OCI-LY3 (cell line): ENCODE measurements around the gene TRAF4.

Source experiments
- H2AFZ ChIP-seq: fragments of 200-600, 300-600 bp; shearing (Covaris generic); 2 replicates; pipeline ENCODE4 v1.6.0; 2014; ENCODE audit warnings: antibody characterized with exemption, low read depth, low read length
- H3K27ac ChIP-seq: fragments of 200-600, 300-600 bp; sonication (generic); 2 replicates; pipeline ENCODE4 v1.5.1; 2014; ENCODE audit warnings: mild to moderate bottlenecking, low read length, moderate library complexity, mixed read lengths
- H3K27me3 ChIP-seq: fragments of 200-600, 300-600 bp; sonication (generic); 2 replicates; pipeline ENCODE4 v1.6.1; 2014; ENCODE audit warnings: low read depth, low read length, mixed read lengths
- H3K36me3 ChIP-seq: fragments of 200-600, 300-600 bp; sonication (generic); replicated peaks from 2 replicates; pipeline ENCODE3; 2014; ENCODE audit warnings: low read depth, low read length, mixed read lengths
- H3K4me1 ChIP-seq: fragments of 300-600, 200-600 bp; sonication (generic); 2 replicates; pipeline ENCODE4 v1.6.1; 2014; ENCODE audit warnings: low read length, mixed read lengths
- H3K4me2 ChIP-seq: fragments of 200-600, 300-600 bp; sonication (generic); 2 replicates; pipeline ENCODE4 v1.6.1; 2014; ENCODE audit warnings: low read length, mixed read lengths
- H3K4me3 ChIP-seq: fragments of 300-600, 200-600 bp; sonication (generic); 2 replicates; pipeline ENCODE4 v1.5.1; 2014; ENCODE audit warnings: antibody characterized with exemption, mild to moderate bottlenecking, low read length, moderate library complexity
- H3K79me2 ChIP-seq: fragments of 300-600, 200-600 bp; shearing (Covaris generic); 2 replicates; pipeline ENCODE4 v1.6.1; 2014; ENCODE audit warnings: mild to moderate bottlenecking, low read length, mixed read lengths
- H3K9ac ChIP-seq: fragments of 300-600, 200-600 bp; shearing (Covaris generic); 2 replicates; pipeline ENCODE4 v1.6.0; 2014; ENCODE audit warnings: mild to moderate bottlenecking, low read length, moderate library complexity
- H3K9me3 ChIP-seq: fragments of 200-600, 300-600 bp; shearing (Covaris generic); 2 replicates; pipeline ENCODE4 v1.6.1; 2014; ENCODE audit warnings: low read length, mixed read lengths; ENCODE audit not compliant: insufficient read depth
- H4K20me1 ChIP-seq: fragments of 200-600, 300-600 bp; sonication (generic); 2 replicates; pipeline ENCODE4 v1.6.1; 2016; ENCODE audit warnings: low read length, mixed read lengths; ENCODE audit not compliant: insufficient read depth
- CTCF ChIP-seq: fragments of 200-600, 300-600 bp; sonication (generic); IDR thresholded peaks from 2 replicates; pipeline ENCODE4 v1.5.1; 2014; ENCODE audit warnings: antibody characterized with exemption, low read length, low read depth
- EZH2phosphoT487 ChIP-seq: fragments of 200-600 bp; shearing (Covaris generic); IDR thresholded peaks from 2 replicates; pipeline ENCODE4 v1.6.1; 2018; ENCODE audit warnings: antibody characterized with exemption, mixed run types, low read depth

Gene TRAF4

GRCh38 chr17:28744104-28744971 lies 527 bp downstream of the TRAF4 start:
- Histone ChIP-seq H3K9ac (peak overlapping the region; percentile 100), H3K4me3 (peak overlapping the region; percentile 99), H3K4me1 (peaks cover 78% of the 10 kb centered on the region), H3K27me3 (no peaks in the 10 kb centered on the region), H2AFZ (no peak overlapping the region), H4K20me1 (peaks cover 48% of the 10 kb centered on the region), H3K27ac (peak overlapping the region; percentile 94), H3K79me2 (peaks cover 73% of the 10 kb centered on the region), H3K4me2 (peak overlapping the region; percentile 100), H3K9me3 (no peaks in the 10 kb centered on the region), H3K36me3 (peaks cover 65% of the 10 kb centered on the region)
- no peak for TF ChIP-seq EZH2phosphoT487
- TF ChIP-seq CTCF, result no peak

- Histone ChIP-seq H4K20me1 (peaks cover 55% of the 10 kb centered on the region), H3K4me2 (peak overlapping the region; percentile 100), H2AFZ (no peak overlapping the region), H3K36me3 (peaks cover 64% of the 10 kb centered on the region), H3K4me1 (peaks cover 78% of the 10 kb centered on the region), H3K27me3 (no peaks in the 10 kb centered on the region), H3K9me3 (no peaks in the 10 kb centered on the region), H3K79me2 (peaks cover 77% of the 10 kb centered on the region), H3K9ac (peak overlapping the region; percentile 100), H3K4me3 (peak overlapping the region; percentile 99), H3K27ac (peak overlapping the region; percentile 94)
- TF ChIP-seq EZH2phosphoT487 (no peak), CTCF (no peak)
Observed at GRCh38 chr17:28744972-28745785, 1.4 kb downstream of the TRAF4 start.

- H3K4me2 ChIP-seq, result peak overlapping the region; percentile 100
- H3K4me3 ChIP-seq, result peak overlapping the region; percentile 99
- peaks cover 84% of the 10 kb centered on the region for H3K79me2 ChIP-seq
- no peak for TF ChIP-seq CTCF
- TF ChIP-seq EZH2phosphoT487, result no peak
- no peak overlapping the region for H2AFZ ChIP-seq
- no peaks in the 10 kb centered on the region for H3K9me3 ChIP-seq
- H3K4me1 ChIP-seq, result peaks cover 77% of the 10 kb centered on the region
- peak overlapping the region; percentile 94 for H3K27ac ChIP-seq
- no peaks in the 10 kb centered on the region for H3K27me3 ChIP-seq
- peaks cover 64% of the 10 kb centered on the region for H3K36me3 ChIP-seq
- H4K20me1 ChIP-seq, result peaks cover 62% of the 10 kb centered on the region
- H3K9ac ChIP-seq, result peak overlapping the region; percentile 100
Observed at GRCh38 chr17:28745786-28746411, 2.1 kb downstream of the TRAF4 start.
